Osteoblast (primary cell): ENCODE results near the gene CNTROB. TPM values are rescaled to one million over a fixed set of nuclear protein-coding genes. Genes with fewer than 3 reads are reported as not detected.
"Not testable (repeated sequence)": the region's sequence is repeated elsewhere in the genome, so short reads cannot be mapped to it uniquely, and the experiment has no call there.

Experiments
- DNase-seq: peaks from one replicate; pipeline ENCODE4 v3.0.0; 2011; ENCODE audit warnings: low spot score, mixed read lengths; ENCODE audit not compliant: insufficient read length; ENCODE audit errors: missing footprints
- H2AFZ ChIP-seq: 2 replicates; pipeline ENCODE4 v1.6.0; 2011; ENCODE audit warnings: mild to moderate bottlenecking, low read length
- H3K27ac ChIP-seq: 2 replicates; pipeline ENCODE4 v1.5.1; 2011; ENCODE audit warnings: mild to moderate bottlenecking, low read depth, low read length, moderate library complexity
- H3K27me3 ChIP-seq: 2 replicates; pipeline ENCODE4 v1.6.0; 2012; ENCODE audit warnings: mild to moderate bottlenecking, control low read depth, inconsistent platforms, low read length, moderate library complexity; ENCODE audit not compliant: insufficient read depth
- H3K36me3 ChIP-seq: 2 replicates; pipeline ENCODE4 v1.5.1; 2011; ENCODE audit warnings: mild to moderate bottlenecking, low read length, control low read depth, moderate library complexity; ENCODE audit not compliant: insufficient read depth
- H3K4me1 ChIP-seq: 2 replicates; pipeline ENCODE4 v1.5.1; 2011; ENCODE audit warnings: mild to moderate bottlenecking, low read length, control low read depth, moderate library complexity; ENCODE audit not compliant: insufficient read depth
- H3K4me2 ChIP-seq: 2 replicates; pipeline ENCODE4 v1.6.0; 2011; ENCODE audit warnings: mild to moderate bottlenecking, low read length; ENCODE audit not compliant: insufficient read depth
- H3K4me3 ChIP-seq: fragments of 200-600 bp; sonication (generic); 3 replicates; pipeline ENCODE4 v1.5.1; 2012; ENCODE audit warnings: mild to moderate bottlenecking, low read length, inconsistent platforms; ENCODE audit not compliant: insufficient read depth
- H3K79me2 ChIP-seq: 2 replicates; pipeline ENCODE4 v1.6.0; 2012; ENCODE audit warnings: mild to moderate bottlenecking, low read length, control low read depth, inconsistent platforms; ENCODE audit not compliant: insufficient read depth
- H3K9me3 ChIP-seq: 2 replicates; pipeline ENCODE4 v1.5.1; 2011; ENCODE audit warnings: low read depth, low read length, control low read depth
- H4K20me1 ChIP-seq: 2 replicates; pipeline ENCODE4 v1.6.0; 2012; ENCODE audit warnings: mild to moderate bottlenecking, low read length, control low read depth; ENCODE audit not compliant: insufficient read depth
- CTCF ChIP-seq: IDR thresholded peaks from 2 replicates; pipeline ENCODE4 v1.5.1; 2011; ENCODE audit warnings: mild to moderate bottlenecking, low read depth, low read length, moderate library complexity; ENCODE audit errors: extremely low read depth
- total RNA-seq: library from RNA; depleted of rRNA; stranded (reverse); fragments of >200 nt; gene quantifications from 2 replicates; pipeline ENCODE4 v1.2.3, GENCODE V29; 2012

The CNTROB gene
- total RNA-seq, 1 donor, result 20.6 TPM

GRCh38 chr17:7950578-7950977 is 18.6 kb downstream of the CNTROB start:
- TF ChIP-seq CTCF, result no peak
- H2AFZ ChIP-seq, result no peak overlapping the region
- peaks cover 7% of the 10 kb centered on the region for H3K4me1 ChIP-seq
- peaks cover 48% of the 10 kb centered on the region for H3K36me3 ChIP-seq
- DNase-seq, result no peak
- no peak overlapping the region for H3K4me3 ChIP-seq
- no peaks in the 10 kb centered on the region for H3K79me2 ChIP-seq
- H3K4me2 ChIP-seq, result no peak overlapping the region
- no peak overlapping the region for H3K27ac ChIP-seq
- H4K20me1 ChIP-seq, result no peaks in the 10 kb centered on the region
- no peaks in the 10 kb centered on the region for H3K9me3 ChIP-seq
- no peaks in the 10 kb centered on the region for H3K27me3 ChIP-seq

DNA sequence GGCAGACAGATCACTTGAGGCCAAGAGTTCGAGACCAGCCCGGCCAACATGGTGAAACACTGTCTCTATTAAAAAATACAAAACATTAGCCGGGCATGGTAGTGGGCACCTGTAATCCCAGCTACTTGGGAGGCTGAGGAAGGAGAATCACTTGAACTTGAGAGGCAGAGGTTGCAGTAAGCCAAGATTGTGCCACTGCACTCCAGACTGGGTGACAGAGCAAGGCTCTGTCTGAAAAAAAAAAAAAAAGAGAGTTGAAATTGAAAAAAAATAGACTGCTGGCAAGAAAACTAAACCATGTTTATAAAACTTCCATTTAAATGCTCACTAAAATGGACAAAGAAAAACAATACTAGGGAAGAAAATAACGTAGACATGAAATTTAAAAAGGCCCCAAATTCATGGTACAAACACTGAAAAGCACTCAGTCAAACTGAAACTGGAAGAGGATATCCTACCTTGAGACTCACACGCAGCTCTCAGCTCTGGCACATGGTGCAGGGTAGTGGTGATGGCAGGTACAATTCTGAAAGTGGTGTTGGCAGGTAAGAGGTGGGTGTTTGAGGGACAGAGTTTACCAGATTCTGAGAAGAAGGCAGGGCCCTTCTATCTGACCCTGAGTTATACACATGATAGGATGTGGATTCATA is 19.3 kb downstream of the CNTROB start:
- Histone ChIP-seq H3K9me3 (no peaks in the 10 kb centered on the region), H3K4me3 (no peak overlapping the region)
- no peak for TF ChIP-seq CTCF

GRCh38 chr17:7953266-7953665 is 21.3 kb downstream of the CNTROB start:
- not testable (repeated sequence) for H3K4me3 ChIP-seq, H3K27me3 ChIP-seq, H3K4me1 ChIP-seq, H3K4me2 ChIP-seq, H3K79me2 ChIP-seq, DNase-seq, H3K27ac ChIP-seq, H4K20me1 ChIP-seq, H2AFZ ChIP-seq, H3K9me3 ChIP-seq
- H3K36me3 ChIP-seq, result peaks cover 24% of the 10 kb centered on the region

More for the DNA sequence above, 19.3 kb downstream of the CNTROB start:
- H4K20me1 ChIP-seq, result no peaks in the 10 kb centered on the region
- H3K36me3 ChIP-seq, result peaks cover 41% of the 10 kb centered on the region
- no peak overlapping the region for H3K4me2 ChIP-seq
- H3K79me2 ChIP-seq, result no peaks in the 10 kb centered on the region
- H2AFZ ChIP-seq, result no peak overlapping the region
- H3K4me1 ChIP-seq, result peaks cover 7% of the 10 kb centered on the region
- no peak for DNase-seq
- H3K27ac ChIP-seq, result no peak overlapping the region
- H3K27me3 ChIP-seq, result no peaks in the 10 kb centered on the region

- H3K27ac ChIP-seq, result no peak overlapping the region
- H3K9me3 ChIP-seq, result no peaks in the 10 kb centered on the region
- no peak overlapping the region for H2AFZ ChIP-seq
- no peaks in the 10 kb centered on the region for H3K4me1 ChIP-seq
- H3K4me3 ChIP-seq, result no peak overlapping the region
- no peaks in the 10 kb centered on the region for H3K27me3 ChIP-seq
- H3K4me2 ChIP-seq, result no peak overlapping the region
- no peak for TF ChIP-seq CTCF
- H3K36me3 ChIP-seq, result peaks cover under 1% of the 10 kb centered on the region
- no peak for DNase-seq
- H3K79me2 ChIP-seq, result no peaks in the 10 kb centered on the region
- H4K20me1 ChIP-seq, result no peaks in the 10 kb centered on the region
These were observed 23.6 kb downstream of the CNTROB start for GRCh38 chr17:7955414-7956227.
